NOMO-1 treated with dmso at 0.1 percent for 144 hours (cell line): ENCODE results near the gene SLA2.
A peak's percentile ranks its signal among the peaks of the same experiment; 100 is the strongest.
"Not testable (repeated sequence)": the region's sequence is repeated elsewhere in the genome, so short reads cannot be mapped to it uniquely, and the experiment has no call there.

Source experiments
- DNase-seq: peaks from one replicate; lab custom pipeline; 2025; ENCODE audit not compliant: unreplicated experiment; lab: John Stamatoyannopoulos, UW

Gene SLA2

GRCh38 chr20:36646678-36647077, 682 bp upstream of the SLA2 start:
- DNase-seq: no peak

GRCh38 chr20:36645353-36645752, 643 bp downstream of the SLA2 start:
- DNase-seq: no peak

- no peak for DNase-seq
These were observed 1.3 kb downstream of the SLA2 start for GRCh38 chr20:36644706-36645095.

GRCh38 chr20:36644032-36644705, 1.8 kb downstream of the SLA2 start:
- no peak for DNase-seq

DNA sequence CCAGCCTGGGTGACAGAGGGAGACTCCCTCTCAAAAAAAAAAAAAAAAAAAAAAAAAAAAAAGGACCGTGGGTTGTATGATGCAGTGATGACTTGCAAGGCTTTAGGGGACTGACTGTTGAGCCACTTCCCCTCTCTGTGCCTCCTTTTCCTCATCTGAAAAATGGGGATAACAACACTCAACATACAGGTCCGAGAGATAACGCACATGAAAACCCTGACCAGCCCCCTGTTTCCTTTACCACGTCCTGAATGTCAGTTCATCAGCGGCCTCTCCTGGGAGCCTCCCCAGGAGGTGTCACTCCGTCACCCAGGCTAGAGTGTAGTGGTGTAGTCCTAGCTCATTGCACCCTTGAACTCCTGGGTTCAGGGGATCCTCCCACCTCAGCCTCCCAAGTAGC, 3.9 kb downstream of the SLA2 start:
- DNase-seq: no peak

DNA sequence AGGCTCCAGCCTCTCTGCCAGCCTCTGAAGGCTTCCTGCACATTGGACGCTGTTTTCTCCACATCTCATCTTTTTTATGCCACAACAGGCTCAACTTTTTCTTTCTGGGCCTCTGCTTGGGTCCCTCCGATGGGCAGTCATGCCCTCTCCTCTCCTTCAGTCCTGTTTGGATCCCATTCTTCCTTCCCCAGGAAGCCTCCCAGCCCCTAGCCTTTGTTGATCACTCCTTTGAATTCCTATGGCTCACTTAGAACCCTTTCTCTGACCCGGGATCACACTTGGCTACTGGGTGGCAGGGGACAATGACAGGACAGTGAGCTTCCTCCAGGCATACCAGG, 4.5 kb downstream of the SLA2 start:
- no peak for DNase-seq

DNA sequence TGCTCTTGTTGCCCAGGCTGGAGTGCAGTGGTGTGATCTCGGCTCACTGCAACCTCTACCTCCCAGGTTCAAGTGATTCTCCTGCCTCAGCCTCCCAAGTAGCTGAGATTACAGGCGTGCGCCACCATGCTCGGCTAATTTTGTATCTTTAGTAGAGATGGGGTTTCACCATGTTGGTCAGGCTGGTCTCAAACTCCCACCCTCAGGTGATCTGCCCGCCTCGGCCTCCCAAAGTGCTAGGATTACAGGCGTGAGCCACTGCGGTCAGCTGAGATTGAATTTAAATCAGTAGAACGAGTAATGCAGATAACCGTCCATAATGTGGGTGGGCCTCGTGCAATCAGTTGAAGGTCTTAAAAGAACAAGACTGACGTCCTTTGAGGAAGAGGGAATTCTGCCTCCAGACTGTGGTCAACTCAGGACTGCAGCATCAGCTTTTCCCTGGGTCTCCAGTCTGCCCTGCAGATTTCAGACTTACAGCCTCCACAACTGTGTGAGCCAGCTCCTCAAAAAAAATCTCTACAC, 7.1 kb downstream of the SLA2 start:
- DNase-seq: not testable (repeated sequence)

DNA sequence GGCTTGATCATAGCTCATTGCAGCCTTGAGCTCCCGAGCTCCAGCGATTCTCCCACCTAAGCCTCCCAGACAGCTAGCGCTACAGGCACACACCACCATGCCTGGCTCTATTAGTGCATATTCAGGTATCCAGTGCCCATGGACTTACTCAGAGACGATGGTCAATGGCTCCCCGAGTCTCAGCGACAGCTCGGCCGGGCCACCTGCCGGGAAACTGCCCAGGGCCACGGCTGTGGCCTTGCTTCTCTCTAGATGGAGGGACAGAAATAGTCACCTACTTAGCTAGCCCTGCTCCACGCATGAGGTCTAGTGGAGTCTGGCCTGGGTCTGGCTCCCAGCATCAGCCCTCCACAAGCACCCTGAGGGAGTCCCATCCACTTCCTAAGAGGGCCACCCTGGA, 11.7 kb downstream of the SLA2 start:
- DNase-seq: no peak

GRCh38 chr20:36633285-36633772, 12.7 kb downstream of the SLA2 start:
- DNase-seq: no peak

DNA sequence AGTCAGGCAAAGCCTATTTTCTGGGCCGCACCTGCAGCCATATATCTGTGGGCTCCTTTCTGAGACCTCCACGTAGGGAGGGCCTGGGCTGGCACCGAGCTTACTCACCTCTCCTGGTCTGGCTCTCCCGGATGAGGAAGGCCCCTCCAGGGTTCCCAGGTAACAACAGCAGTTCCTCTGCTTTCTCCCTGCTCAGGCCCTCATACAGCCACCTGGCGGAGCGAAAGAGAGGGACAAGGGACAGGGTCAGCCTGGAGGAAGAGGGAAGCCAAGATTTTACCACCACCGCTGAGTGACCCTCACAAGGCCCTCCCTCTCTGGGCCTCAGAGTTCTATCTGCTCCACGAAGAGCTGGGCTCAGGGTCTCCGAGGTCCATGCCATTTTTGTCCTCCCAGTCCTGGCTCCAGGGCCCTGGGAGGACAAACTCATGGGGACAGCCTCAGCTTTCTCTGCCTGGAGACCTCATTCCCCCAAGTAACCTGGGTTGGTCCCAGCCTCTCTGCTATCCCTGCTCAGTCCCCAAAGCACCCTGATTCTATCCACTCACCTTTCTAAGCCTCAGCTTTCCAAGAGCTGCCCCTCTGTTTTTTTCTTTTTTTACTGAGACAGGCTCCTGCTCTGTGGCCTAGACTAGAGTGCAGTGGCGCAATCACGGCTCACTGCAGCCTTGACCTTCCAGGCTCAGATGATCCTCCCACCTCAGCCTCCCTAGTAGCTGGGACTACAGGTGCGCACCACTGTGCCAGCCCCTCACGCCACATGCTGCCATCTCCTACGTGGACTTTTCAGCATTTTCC, 13.3 kb downstream of the SLA2 start:
- no peak for DNase-seq

GRCh38 chr20:36632147-36632486, 13.9 kb downstream of the SLA2 start:
- no peak for DNase-seq

GRCh38 chr20:36631646-36632045, 14.3 kb downstream of the SLA2 start:
- no peak for DNase-seq

DNA sequence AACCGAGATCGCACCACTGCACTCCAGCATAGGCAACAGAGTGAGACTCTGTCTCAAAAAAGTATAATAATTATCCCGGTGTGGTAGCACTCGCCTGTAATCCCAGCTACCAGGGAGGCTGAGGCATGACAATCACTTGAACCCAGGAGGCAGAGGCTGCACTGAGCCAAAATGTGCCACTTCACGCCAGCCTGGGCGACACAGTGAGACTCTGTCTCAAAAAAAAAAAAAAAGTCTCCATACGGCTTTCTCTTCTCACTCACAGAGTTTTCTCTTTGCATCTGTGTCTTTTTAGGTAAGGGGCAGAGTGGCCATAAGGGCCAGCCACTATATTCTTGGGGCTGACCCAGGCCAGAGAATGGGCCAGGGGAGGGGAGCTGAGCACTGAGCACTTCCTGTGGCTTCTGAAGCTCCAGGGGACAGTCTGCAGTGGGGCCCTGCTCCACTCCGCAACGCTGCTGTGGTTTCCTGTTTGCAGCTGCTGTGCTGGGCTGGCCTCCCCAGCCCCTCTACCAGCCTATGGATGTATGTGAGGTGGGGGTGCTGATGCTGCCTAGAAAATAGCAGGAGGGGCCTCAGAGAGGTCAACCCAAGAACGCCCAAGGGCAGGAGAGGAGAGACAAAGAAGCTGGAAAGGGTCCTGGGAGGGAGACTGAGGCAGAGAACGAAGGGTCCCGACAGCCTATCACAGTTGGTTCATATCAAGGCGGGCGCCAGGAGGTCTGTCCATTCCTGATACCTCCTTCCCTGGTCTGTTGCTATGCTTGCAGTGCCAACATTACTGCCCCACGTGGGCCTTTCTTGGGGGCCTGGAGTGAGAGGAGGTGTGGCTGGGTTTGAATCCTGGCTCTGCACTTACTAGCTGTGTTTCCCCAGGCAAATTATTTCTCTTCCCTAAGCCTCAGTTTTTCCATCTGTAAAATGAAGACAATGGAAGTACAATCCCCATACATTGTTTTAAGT, 16.0 kb downstream of the SLA2 start:
- peak; percentile 25 for DNase-seq

DNA sequence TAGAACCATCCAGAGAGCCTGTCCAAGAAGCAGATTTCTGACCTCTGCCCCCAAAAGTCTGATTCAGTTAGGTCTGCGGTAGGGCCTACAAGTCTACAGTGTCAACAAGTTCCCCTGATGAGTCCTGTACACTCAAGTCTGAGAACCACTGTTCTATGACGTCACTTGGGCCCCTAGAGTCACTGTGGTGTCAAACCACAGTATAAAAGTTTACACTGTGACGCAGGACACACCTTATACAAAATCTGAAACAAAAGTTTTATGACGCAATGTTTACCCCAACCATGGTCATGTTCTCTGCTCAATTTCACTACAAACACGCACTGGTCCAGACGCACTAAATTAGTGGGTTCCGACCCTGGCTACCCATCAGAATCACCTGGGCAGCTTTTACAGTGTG, 17.9 kb downstream of the SLA2 start:
- DNase-seq: no peak

DNA sequence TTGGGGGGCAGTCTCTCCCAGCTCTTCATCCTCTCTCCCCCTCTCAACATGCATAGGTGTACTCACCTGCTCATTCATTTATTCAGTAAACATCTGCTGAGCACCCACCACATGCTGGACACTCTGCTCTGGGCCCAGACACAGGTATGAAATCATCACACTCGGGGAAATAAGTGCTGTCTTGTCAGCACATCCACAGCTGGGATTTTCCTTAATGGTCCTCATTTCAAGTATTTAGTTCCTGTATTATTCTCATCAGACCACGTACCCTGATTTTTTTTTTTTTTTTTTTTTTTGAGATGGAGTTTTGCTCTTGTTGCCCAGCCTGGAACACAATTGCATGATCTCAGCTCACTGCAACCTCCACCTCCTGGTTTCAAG, 21.1 kb downstream of the SLA2 start:
- DNase-seq: no peak

- no peak for DNase-seq
These were observed 21.7 kb downstream of the SLA2 start for GRCh38 chr20:36624068-36624943.

DNA sequence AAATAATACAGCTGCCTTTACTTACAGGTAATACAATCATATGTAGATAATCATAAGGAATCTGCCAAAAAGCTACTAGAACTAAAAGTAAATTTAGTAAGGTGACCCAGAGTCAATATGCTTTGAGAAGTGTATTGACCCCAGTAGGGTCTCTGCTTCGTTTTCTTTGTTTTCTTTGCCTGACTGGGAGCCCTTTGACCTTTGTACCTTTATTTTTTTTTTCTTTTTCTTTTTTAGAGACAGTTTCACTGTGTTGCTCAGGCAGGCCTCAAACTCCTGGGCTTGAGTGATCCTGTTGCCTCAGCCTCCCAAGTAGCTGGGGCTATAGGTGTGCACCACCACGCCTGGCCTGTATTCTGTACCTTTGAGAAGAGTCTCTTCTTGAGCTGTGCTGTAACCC, 22.6 kb downstream of the SLA2 start:
- no peak for DNase-seq

DNA sequence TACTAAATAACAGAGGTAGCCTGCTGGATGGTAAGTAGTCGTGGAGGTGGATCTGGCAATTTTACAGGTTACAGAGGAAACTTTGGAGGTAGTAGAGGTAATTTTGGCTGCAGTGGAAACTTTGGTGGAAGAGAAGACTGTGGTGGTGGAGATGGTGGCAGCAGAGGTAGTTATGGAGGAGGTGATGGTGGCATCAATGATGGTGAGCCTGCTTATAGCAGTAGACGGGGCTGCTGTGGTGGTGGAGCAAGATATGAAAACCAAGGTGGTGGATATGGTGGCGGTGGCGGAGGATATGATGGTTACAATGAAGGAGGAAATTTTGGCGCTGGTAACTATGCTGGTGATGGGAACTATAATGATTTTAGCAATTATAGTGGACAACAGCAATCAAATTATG, 25.1 kb downstream of the SLA2 start:
- no peak for DNase-seq

GRCh38 chr20:36614781-36615557, 31.0 kb downstream of the SLA2 start:
- DNase-seq: no peak

- DNase-seq: no peak
These were observed 32.0 kb downstream of the SLA2 start for GRCh38 chr20:36613974-36614373.
